ENCODE data around the gene SHKBP1. TPM values are rescaled to one million over a fixed set of nuclear protein-coding genes. Genes with fewer than 3 reads are reported as not detected.

Gene SHKBP1
- polyA plus RNA-seq, 1 donor from 2014 or later, result 3.8 TPM

DNA sequence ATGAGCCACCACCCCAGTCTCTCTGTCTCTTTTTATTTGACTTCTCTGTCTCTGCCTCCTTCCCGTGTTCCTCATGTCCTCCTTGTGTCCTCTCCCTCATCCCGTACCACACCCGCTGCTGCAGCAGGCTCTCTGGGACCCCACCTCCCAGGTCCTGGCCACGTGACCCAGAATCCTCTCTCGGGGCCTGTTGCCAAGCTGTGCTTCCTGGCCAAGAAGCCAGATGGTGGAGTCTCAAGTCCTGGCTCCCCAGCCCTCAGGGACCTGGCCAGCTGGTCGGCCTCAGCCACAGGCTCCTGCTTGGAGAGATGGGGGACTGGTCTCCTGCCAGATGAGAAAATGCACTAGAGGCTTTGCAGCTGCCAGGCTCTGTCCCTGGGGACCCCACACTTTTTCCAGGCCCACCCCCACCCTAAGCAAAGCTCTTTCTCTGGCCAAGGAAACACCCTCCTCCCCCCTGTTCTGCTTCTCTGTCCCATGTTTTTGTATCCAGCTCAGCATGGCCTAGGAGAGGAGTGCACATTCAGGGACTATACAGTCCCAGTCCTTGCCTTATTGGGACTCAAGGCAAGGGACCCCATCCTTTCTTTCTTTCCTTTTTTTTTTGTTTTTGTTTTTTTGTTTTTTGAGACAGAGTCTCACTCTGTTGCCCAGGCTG, 34.3 kb upstream of the SHKBP1 start:
- H3K27ac ChIP-seq (ENCODE audit: low read length), result no peak overlapping the region
- no peak overlapping the region for H3K9ac ChIP-seq (ENCODE audit: low read length)
- H3F3A ChIP-seq (ENCODE audit: insufficient read depth, low read length, poor library complexity, severe bottlenecking), result no peaks in the 10 kb centered on the region
- no peak overlapping the region for H3K4me3 ChIP-seq (ENCODE audit: low read length)
- no peaks in the 10 kb centered on the region for H3K27me3 ChIP-seq (ENCODE audit: insufficient read depth, low read depth, low read length)
- TF ChIP-seq SMC3 (conservative IDR thresholded peaks at IDR 0.05; ENCODE audit: poor library complexity), result no peak
- no peak for TF ChIP-seq MXI1 (conservative IDR thresholded peaks at IDR 0.05; ENCODE audit: poor library complexity, severe bottlenecking)
- TF ChIP-seq, protein P1, sequence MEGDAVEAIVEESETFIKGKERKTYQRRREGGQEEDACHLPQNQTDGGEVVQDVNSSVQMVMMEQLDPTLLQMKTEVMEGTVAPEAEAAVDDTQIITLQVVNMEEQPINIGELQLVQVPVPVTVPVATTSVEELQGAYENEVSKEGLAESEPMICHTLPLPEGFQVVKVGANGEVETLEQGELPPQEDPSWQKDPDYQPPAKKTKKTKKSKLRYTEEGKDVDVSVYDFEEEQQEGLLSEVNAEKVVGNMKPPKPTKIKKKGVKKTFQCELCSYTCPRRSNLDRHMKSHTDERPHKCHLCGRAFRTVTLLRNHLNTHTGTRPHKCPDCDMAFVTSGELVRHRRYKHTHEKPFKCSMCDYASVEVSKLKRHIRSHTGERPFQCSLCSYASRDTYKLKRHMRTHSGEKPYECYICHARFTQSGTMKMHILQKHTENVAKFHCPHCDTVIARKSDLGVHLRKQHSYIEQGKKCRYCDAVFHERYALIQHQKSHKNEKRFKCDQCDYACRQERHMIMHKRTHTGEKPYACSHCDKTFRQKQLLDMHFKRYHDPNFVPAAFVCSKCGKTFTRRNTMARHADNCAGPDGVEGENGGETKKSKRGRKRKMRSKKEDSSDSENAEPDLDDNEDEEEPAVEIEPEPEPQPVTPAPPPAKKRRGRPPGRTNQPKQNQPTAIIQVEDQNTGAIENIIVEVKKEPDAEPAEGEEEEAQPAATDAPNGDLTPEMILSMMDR (IDR thresholded peaks at IDR 0.05; ENCODE audit: poor library complexity, severe bottlenecking), result no peak
- TF ChIP-seq POLR2AphosphoS5 (IDR thresholded peaks at IDR 0.05), result no peak
- no peak for TF ChIP-seq EP300 (conservative IDR thresholded peaks at IDR 0.05; ENCODE audit: poor library complexity, severe bottlenecking)
- no peak for TF ChIP-seq EZH2 (IDR thresholded peaks at IDR 0.05; ENCODE audit: borderline replicate concordance, insufficient read depth, low read length, poor library complexity, severe bottlenecking)
- no peak for TF ChIP-seq TAF1 (IDR thresholded peaks at IDR 0.05; ENCODE audit: low read depth)
- TF ChIP-seq RAD21 (conservative IDR thresholded peaks at IDR 0.05), result no peak
- TF ChIP-seq, protein P2, sequence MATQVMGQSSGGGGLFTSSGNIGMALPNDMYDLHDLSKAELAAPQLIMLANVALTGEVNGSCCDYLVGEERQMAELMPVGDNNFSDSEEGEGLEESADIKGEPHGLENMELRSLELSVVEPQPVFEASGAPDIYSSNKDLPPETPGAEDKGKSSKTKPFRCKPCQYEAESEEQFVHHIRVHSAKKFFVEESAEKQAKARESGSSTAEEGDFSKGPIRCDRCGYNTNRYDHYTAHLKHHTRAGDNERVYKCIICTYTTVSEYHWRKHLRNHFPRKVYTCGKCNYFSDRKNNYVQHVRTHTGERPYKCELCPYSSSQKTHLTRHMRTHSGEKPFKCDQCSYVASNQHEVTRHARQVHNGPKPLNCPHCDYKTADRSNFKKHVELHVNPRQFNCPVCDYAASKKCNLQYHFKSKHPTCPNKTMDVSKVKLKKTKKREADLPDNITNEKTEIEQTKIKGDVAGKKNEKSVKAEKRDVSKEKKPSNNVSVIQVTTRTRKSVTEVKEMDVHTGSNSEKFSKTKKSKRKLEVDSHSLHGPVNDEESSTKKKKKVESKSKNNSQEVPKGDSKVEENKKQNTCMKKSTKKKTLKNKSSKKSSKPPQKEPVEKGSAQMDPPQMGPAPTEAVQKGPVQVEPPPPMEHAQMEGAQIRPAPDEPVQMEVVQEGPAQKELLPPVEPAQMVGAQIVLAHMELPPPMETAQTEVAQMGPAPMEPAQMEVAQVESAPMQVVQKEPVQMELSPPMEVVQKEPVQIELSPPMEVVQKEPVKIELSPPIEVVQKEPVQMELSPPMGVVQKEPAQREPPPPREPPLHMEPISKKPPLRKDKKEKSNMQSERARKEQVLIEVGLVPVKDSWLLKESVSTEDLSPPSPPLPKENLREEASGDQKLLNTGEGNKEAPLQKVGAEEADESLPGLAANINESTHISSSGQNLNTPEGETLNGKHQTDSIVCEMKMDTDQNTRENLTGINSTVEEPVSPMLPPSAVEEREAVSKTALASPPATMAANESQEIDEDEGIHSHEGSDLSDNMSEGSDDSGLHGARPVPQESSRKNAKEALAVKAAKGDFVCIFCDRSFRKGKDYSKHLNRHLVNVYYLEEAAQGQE (IDR thresholded peaks at IDR 0.05; ENCODE audit: borderline replicate concordance), result no peak
- no peak overlapping the region for H2AFZ ChIP-seq (ENCODE audit: low read depth, low read length)
- no peaks in the 10 kb centered on the region for H3K79me2 ChIP-seq (replicated peaks; ENCODE audit: insufficient read depth, low read length)
- H3K9me2 ChIP-seq (ENCODE audit: insufficient read depth, low read length), result no peaks in the 10 kb centered on the region
- no peaks in the 10 kb centered on the region for H3K36me3 ChIP-seq (ENCODE audit: insufficient read depth, low read length)
- H3K4me2 ChIP-seq (ENCODE audit: low read length), result no peak overlapping the region
- H3K9me3 ChIP-seq (ENCODE audit: low read length), result no peaks in the 10 kb centered on the region
- H4K20me1 ChIP-seq (ENCODE audit: insufficient read depth), result no peaks in the 10 kb centered on the region

DNA sequence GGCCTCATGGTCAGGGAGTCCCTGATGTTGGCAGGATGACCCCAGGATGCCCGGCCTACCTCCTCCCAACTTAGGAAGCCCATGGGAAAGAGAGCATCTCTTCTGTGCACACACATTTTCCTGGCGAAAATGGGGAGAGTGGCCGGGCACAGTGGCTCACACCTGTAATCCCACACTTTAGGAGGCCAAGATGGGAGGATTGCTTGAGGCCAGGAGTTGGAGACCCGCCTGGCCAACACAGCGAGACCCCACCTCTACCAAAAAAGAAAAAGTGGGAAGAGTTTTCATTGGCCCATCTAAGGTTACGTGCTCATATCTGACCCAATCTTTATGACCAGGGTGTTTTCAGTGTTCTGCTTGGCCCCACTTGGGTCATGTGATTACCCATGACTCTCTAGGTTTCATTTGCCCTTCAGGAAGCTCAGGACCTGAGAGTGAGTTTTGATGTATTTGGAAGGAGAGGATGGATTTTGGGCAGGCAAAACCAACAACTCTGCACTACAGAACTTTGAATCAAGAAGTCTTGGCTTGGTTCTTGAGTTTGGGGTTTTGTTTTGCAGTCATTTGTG, 33.6 kb upstream of the SHKBP1 start:
- H2AFZ ChIP-seq (ENCODE audit: low read depth, low read length), result no peak overlapping the region
- TF ChIP-seq, protein P1 (IDR thresholded peaks at IDR 0.05; ENCODE audit: poor library complexity, severe bottlenecking), result no peak
- no peak for TF ChIP-seq TAF1 (IDR thresholded peaks at IDR 0.05; ENCODE audit: low read depth)
- no peak for TF ChIP-seq POLR2AphosphoS5 (IDR thresholded peaks at IDR 0.05)
- no peak for TF ChIP-seq RAD21 (conservative IDR thresholded peaks at IDR 0.05)
- no peak for TF ChIP-seq EZH2 (IDR thresholded peaks at IDR 0.05; ENCODE audit: borderline replicate concordance, insufficient read depth, low read length, poor library complexity, severe bottlenecking)
- TF ChIP-seq MXI1 (conservative IDR thresholded peaks at IDR 0.05; ENCODE audit: poor library complexity, severe bottlenecking), result no peak
- TF ChIP-seq SMC3 (conservative IDR thresholded peaks at IDR 0.05; ENCODE audit: poor library complexity), result no peak
- no peak for TF ChIP-seq EP300 (conservative IDR thresholded peaks at IDR 0.05; ENCODE audit: poor library complexity, severe bottlenecking)
- TF ChIP-seq, protein P2 (IDR thresholded peaks at IDR 0.05; ENCODE audit: borderline replicate concordance), result no peak
- no peak overlapping the region for H3K27ac ChIP-seq (ENCODE audit: low read length)
- H3K9me3 ChIP-seq (ENCODE audit: low read length), result no peaks in the 10 kb centered on the region
- H3K9ac ChIP-seq (ENCODE audit: low read length), result no peak overlapping the region
- H3K27me3 ChIP-seq (ENCODE audit: insufficient read depth, low read depth, low read length), result no peaks in the 10 kb centered on the region
- no peaks in the 10 kb centered on the region for H4K20me1 ChIP-seq (ENCODE audit: insufficient read depth)
- H3F3A ChIP-seq (ENCODE audit: insufficient read depth, low read length, poor library complexity, severe bottlenecking), result no peaks in the 10 kb centered on the region
- no peaks in the 10 kb centered on the region for H3K36me3 ChIP-seq (ENCODE audit: insufficient read depth, low read length)
- H3K4me3 ChIP-seq (ENCODE audit: low read length), result no peak overlapping the region
- H3K9me2 ChIP-seq (ENCODE audit: insufficient read depth, low read length), result no peaks in the 10 kb centered on the region
- H3K79me2 ChIP-seq (replicated peaks; ENCODE audit: insufficient read depth, low read length), result no peaks in the 10 kb centered on the region
- H3K4me2 ChIP-seq (ENCODE audit: low read length), result no peak overlapping the region
